ENCODE data around the gene ZGRF1.

Gene ZGRF1

DNA sequence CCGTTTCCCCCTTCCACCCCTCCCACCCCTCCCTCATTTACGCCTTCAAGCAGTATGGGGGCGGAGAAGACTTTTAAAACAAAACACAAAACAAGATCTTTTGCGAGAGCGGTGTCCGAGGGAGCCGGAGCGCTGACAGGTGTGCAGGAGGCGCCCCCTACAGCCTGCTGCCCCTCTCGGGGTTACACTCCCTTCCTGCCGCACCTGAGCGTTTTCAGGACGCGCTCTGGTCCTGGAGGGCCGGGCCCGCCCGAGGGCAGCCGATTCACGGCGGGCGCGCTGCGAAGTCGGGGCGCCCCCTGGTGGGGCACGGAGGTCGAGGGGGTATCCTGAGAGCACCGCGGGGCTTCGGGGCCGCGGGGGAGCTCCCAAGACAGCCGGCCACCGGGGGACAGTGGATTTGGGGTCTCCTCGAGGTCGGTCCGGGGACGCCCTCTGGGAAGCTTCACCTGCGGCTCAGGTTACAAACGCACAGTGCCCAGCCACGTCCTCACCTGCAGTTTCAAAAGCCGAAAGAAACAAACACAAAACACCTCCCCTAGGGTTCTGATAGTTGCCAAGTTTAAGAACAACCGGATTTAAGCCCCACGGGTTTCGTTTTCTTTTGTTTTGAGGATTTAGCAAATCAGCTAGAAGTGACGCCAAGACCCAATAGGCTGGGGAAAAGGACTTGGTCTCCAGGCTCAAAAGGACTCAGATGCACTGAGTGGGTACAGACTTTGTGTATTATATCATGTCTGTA is 112.8 kb downstream of the ZGRF1 start (continued):
- TF ChIP-seq ZBTB7A (tag by site-specific recombination; IDR thresholded peaks at IDR 0.05; ENCODE audit: low read depth): no peak
- no peak for TF ChIP-seq ZNF302 (tag by site-specific recombination; IDR thresholded peaks at IDR 0.05; ENCODE audit: low read depth)
- peak; percentile 45 for TF ChIP-seq ZIC2 (tag by site-specific recombination; IDR thresholded peaks at IDR 0.05)
- TF ChIP-seq, protein P1, sequence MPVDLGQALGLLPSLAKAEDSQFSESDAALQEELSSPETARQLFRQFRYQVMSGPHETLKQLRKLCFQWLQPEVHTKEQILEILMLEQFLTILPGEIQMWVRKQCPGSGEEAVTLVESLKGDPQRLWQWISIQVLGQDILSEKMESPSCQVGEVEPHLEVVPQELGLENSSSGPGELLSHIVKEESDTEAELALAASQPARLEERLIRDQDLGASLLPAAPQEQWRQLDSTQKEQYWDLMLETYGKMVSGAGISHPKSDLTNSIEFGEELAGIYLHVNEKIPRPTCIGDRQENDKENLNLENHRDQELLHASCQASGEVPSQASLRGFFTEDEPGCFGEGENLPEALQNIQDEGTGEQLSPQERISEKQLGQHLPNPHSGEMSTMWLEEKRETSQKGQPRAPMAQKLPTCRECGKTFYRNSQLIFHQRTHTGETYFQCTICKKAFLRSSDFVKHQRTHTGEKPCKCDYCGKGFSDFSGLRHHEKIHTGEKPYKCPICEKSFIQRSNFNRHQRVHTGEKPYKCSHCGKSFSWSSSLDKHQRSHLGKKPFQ (tag by site-specific recombination; IDR thresholded peaks at IDR 0.05): no peak
- 0 out of 2 replicates have a peak, but pooled peaks have one; percentile 64 for TF ChIP-seq ZNF660 (tag by site-specific recombination; IDR thresholded peaks at IDR 0.05)
- TF ChIP-seq HOXC10 (CRISPR knock-in tag; IDR thresholded peaks at IDR 0.05): no peak
- TF ChIP-seq BCL11B (tag by site-specific recombination; IDR thresholded peaks at IDR 0.05; ENCODE audit: low read depth): no peak
- TF ChIP-seq, protein P2, sequence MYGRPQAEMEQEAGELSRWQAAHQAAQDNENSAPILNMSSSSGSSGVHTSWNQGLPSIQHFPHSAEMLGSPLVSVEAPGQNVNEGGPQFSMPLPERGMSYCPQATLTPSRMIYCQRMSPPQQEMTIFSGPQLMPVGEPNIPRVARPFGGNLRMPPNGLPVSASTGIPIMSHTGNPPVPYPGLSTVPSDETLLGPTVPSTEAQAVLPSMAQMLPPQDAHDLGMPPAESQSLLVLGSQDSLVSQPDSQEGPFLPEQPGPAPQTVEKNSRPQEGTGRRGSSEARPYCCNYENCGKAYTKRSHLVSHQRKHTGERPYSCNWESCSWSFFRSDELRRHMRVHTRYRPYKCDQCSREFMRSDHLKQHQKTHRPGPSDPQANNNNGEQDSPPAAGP (tag by site-specific recombination; IDR thresholded peaks at IDR 0.05): 0 out of 2 replicates have a peak, but pooled peaks have one; percentile 49
- no peak for TF ChIP-seq WT1 (tag by site-specific recombination; IDR thresholded peaks at IDR 0.05)
- TF ChIP-seq, protein P3, sequence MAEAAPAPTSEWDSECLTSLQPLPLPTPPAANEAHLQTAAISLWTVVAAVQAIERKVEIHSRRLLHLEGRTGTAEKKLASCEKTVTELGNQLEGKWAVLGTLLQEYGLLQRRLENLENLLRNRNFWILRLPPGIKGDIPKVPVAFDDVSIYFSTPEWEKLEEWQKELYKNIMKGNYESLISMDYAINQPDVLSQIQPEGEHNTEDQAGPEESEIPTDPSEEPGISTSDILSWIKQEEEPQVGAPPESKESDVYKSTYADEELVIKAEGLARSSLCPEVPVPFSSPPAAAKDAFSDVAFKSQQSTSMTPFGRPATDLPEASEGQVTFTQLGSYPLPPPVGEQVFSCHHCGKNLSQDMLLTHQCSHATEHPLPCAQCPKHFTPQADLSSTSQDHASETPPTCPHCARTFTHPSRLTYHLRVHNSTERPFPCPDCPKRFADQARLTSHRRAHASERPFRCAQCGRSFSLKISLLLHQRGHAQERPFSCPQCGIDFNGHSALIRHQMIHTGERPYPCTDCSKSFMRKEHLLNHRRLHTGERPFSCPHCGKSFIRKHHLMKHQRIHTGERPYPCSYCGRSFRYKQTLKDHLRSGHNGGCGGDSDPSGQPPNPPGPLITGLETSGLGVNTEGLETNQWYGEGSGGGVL (tag by site-specific recombination; IDR thresholded peaks at IDR 0.05): no peak
- TF ChIP-seq ZFP37 (tag by site-specific recombination; IDR thresholded peaks at IDR 0.05): 0 out of 2 replicates have a peak, but pooled peaks have one; percentile 44
- TF ChIP-seq, protein P4, sequence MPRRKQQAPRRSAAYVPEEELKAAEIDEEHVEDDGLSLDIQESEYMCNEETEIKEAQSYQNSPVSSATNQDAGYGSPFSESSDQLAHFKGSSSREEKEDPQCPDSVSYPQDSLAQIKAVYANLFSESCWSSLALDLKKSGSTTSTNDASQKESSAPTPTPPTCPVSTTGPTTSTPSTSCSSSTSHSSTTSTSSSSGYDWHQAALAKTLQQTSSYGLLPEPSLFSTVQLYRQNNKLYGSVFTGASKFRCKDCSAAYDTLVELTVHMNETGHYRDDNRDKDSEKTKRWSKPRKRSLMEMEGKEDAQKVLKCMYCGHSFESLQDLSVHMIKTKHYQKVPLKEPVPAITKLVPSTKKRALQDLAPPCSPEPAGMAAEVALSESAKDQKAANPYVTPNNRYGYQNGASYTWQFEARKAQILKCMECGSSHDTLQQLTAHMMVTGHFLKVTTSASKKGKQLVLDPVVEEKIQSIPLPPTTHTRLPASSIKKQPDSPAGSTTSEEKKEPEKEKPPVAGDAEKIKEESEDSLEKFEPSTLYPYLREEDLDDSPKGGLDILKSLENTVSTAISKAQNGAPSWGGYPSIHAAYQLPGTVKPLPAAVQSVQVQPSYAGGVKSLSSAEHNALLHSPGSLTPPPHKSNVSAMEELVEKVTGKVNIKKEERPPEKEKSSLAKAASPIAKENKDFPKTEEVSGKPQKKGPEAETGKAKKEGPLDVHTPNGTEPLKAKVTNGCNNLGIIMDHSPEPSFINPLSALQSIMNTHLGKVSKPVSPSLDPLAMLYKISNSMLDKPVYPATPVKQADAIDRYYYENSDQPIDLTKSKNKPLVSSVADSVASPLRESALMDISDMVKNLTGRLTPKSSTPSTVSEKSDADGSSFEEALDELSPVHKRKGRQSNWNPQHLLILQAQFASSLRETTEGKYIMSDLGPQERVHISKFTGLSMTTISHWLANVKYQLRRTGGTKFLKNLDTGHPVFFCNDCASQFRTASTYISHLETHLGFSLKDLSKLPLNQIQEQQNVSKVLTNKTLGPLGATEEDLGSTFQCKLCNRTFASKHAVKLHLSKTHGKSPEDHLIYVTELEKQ (tag by site-specific recombination; IDR thresholded peaks at IDR 0.05; ENCODE audit: borderline replicate concordance): no peak
- TF ChIP-seq, protein P5, sequence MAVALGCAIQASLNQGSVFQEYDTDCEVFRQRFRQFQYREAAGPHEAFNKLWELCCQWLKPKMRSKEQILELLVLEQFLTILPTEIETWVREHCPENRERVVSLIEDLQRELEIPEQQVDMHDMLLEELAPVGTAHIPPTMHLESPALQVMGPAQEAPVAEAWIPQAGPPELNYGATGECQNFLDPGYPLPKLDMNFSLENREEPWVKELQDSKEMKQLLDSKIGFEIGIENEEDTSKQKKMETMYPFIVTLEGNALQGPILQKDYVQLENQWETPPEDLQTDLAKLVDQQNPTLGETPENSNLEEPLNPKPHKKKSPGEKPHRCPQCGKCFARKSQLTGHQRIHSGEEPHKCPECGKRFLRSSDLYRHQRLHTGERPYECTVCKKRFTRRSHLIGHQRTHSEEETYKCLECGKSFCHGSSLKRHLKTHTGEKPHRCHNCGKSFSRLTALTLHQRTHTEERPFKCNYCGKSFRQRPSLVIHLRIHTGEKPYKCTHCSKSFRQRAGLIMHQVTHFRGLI (tag by site-specific recombination; IDR thresholded peaks at IDR 0.05): no peak
- no peak for TF ChIP-seq KLF9 (tag by site-specific recombination; IDR thresholded peaks at IDR 0.05; ENCODE audit: low read depth)
- TF ChIP-seq, protein P6, sequence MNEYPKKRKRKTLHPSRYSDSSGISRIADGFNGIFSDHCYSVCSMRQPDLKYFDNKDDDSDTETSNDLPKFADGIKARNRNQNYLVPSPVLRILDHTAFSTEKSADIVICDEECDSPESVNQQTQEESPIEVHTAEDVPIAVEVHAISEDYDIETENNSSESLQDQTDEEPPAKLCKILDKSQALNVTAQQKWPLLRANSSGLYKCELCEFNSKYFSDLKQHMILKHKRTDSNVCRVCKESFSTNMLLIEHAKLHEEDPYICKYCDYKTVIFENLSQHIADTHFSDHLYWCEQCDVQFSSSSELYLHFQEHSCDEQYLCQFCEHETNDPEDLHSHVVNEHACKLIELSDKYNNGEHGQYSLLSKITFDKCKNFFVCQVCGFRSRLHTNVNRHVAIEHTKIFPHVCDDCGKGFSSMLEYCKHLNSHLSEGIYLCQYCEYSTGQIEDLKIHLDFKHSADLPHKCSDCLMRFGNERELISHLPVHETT (tag by site-specific recombination; IDR thresholded peaks at IDR 0.05): no peak
- TF ChIP-seq ZNF214 (tag by site-specific recombination; IDR thresholded peaks at IDR 0.05; ENCODE audit: borderline replicate concordance): no peak
- no peak for TF ChIP-seq MEIS1 (CRISPR knock-in tag; IDR thresholded peaks at IDR 0.05; ENCODE audit: borderline replicate concordance)
- no peak for TF ChIP-seq ZNF37A (tag by site-specific recombination; IDR thresholded peaks at IDR 0.05)
- peak; percentile 39; the same call in 1 of the 2 replicates for TF ChIP-seq SP7 (tag by site-specific recombination; IDR thresholded peaks at IDR 0.05)
- no peak for TF ChIP-seq ZNF248 (tag by site-specific recombination; IDR thresholded peaks at IDR 0.05)
- TF ChIP-seq, protein P7, sequence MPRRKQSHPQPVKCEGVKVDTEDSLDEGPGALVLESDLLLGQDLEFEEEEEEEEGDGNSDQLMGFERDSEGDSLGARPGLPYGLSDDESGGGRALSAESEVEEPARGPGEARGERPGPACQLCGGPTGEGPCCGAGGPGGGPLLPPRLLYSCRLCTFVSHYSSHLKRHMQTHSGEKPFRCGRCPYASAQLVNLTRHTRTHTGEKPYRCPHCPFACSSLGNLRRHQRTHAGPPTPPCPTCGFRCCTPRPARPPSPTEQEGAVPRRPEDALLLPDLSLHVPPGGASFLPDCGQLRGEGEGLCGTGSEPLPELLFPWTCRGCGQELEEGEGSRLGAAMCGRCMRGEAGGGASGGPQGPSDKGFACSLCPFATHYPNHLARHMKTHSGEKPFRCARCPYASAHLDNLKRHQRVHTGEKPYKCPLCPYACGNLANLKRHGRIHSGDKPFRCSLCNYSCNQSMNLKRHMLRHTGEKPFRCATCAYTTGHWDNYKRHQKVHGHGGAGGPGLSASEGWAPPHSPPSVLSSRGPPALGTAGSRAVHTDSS (tag by site-specific recombination; IDR thresholded peaks at IDR 0.05): no peak
- TF ChIP-seq ZNF777 (tag by site-specific recombination; IDR thresholded peaks at IDR 0.05; ENCODE audit: borderline replicate concordance): no peak
- no peak for TF ChIP-seq ZNF140 (tag by site-specific recombination; IDR thresholded peaks at IDR 0.05)
- 0 out of 2 replicates have a peak, but pooled peaks have one; percentile 27 for TF ChIP-seq KLF16 (tag by site-specific recombination; IDR thresholded peaks at IDR 0.05)
- no peak for TF ChIP-seq MZF1 (tag by site-specific recombination; IDR thresholded peaks at IDR 0.05; ENCODE audit: borderline replicate concordance)
- no peak for TF ChIP-seq KLF1 (tag by site-specific recombination; IDR thresholded peaks at IDR 0.05)
- TF ChIP-seq KLF7 (tag by site-specific recombination; IDR thresholded peaks at IDR 0.05; ENCODE audit: borderline replicate concordance): no peak

Measured in HEK293 (cell line).